Posterior vena cava (tissue), 2 donors: ENCODE measurements around the gene ABO. TPM values are rescaled to one million over a fixed set of nuclear protein-coding genes. Genes with fewer than 3 reads are reported as not detected.
"Not testable (repeated sequence)": the region's sequence is repeated elsewhere in the genome, so short reads cannot be mapped to it uniquely, and the experiment has no call there.

Source experiments
- DNase-seq: peaks from one replicate; pipeline ENCODE4 v3.0.0-alpha.2; 2020; ENCODE audit warnings: low spot score
- intact Hi-C, 2 donors: fragments of 100-400 bp; cut with DNase I; formaldehyde crosslinking; loops; one replicate each; pipeline versions ENCODE4 v1.14.1 to v1.14.2; 2022 to 2023
- total RNA-seq, 2 donors: library from RNA; stranded (reverse); fragmentation: NEBNext Ultra II Directional; extraction: Animal tissue kit (Norgen Biotek cat#: 25700); gene quantifications; one replicate each; pipeline ENCODE4 v1.2.1, GENCODE V29; 2021
- donor health status: DM: yes; HTN: yes; CAD: no.
- donor health status: DM: yes; HTN: yes; CAD: no.

Gene ABO
- total RNA-seq, 2 donors from 2014 or later = 1.5 to 2.1 TPM

GRCh38 chr9:133252301-133253020 is 22.5 kb downstream of the ABO start:
- intact Hi-C loops = no loop called here
- no peak for DNase-seq

GRCh38 chr9:133251773-133252172 is 23.2 kb downstream of the ABO start:
- intact Hi-C loops = no loop called here
- DNase-seq = no peak

DNA sequence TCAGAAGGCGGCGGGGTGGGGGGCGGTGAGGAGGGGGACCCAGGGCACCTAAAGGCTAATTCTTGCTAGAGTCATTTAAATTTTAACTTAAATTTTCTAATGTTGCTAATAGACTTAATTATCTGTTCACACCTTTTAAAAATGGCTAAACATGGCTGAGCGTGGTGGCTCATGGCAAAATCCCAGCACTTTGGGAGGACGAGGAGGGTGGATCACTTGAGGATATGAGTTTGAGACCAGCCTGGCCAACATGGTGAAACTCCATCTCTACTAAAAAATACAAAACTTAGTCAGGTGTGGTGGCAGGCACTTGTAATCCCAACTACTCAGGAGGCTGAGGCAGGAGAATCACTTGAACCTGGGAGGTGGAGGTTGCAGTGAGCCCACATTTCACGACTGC is 23.8 kb downstream of the ABO start:
- DNase-seq, intact Hi-C loops: not testable (repeated sequence)

DNA sequence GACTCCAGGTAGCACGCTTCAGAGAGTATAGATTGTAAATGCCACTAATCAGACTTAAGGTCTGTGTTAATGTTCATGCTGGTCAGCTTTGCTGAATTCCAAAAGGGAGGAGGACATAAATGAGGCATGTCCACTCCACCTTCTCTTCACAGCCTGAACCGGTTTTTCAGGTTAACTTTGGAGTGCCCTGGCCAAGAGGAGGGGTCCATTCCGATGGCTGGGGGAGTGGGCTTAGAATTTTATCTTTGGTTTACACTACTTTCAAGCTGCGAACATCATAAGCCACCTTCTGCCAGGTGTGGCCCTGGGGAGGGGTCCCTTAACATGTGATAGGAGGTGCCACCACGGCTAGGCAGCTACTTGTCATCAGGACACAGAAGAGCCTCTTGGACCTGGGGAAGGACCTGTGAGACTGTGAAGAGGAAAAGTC is 24.2 kb downstream of the ABO start:
- no peak for DNase-seq
- intact Hi-C loops = no loop called here

GRCh38 chr9:133249337-133249736 is 25.7 kb downstream of the ABO start:
- DNase-seq = no peak
- intact Hi-C loops = no loop called here

GRCh38 chr9:133248726-133249295 is 26.2 kb downstream of the ABO start:
- intact Hi-C loops = no loop called here

GRCh38 chr9:133247632-133248031 is 27.4 kb downstream of the ABO start:
- no peak for DNase-seq
- intact Hi-C loops = no loop called here

More at GRCh38 chr9:133248726-133249295, 26.2 kb downstream of the ABO start:
- DNase-seq = no peak

DNA sequence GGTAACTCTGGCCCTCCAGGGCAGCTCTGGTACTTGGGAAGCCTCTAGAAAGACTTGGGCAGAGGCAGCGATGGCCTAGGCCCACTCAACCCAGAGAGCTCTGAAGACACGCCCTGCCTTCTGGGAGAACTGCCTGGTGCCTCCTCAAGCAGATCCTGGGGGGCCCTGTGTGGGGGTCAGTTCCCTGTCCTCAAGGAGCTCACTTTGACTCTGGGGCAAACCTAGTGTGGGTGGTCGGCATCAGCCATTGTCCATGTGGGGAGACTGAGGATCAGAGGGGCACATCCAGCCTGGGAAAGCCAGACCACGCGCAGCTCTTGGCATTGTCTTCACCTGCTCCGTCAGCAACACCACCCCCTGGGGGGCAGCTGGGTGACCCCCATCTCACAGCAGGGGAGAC is 28.0 kb downstream of the ABO start:
- intact Hi-C loops = no loop called here

GRCh38 chr9:133246562-133246961 is 28.4 kb downstream of the ABO start:
- intact Hi-C loops = no loop called here
- DNase-seq = no peak

More for the DNA sequence above, 28.0 kb downstream of the ABO start:
- DNase-seq = no peak

- intact Hi-C loops = no loop called here
- DNase-seq = no peak
Measured at GRCh38 chr9:133242991-133243390, 32.0 kb downstream of the ABO start.

DNA sequence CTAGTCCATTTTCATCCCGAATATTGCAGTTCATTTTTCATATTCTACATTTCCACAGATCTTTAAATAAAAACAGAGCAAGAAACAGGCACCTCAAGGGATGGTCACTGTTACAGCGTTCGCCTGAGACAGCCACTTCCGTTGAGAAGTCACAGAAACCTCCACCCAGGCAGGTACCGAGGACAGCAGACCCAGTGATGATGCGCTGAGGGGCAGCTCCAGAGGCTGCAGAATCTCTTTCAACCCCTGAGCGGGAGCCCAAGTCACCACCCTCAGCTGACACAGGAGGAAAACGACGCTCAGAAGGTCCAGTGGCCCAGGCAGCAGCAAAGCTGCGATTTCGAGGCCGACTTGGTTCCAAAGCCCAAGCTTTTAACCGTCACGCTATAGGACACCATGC is 32.8 kb downstream of the ABO start:
- DNase-seq = no peak
- intact Hi-C loops = no loop called here

DNA sequence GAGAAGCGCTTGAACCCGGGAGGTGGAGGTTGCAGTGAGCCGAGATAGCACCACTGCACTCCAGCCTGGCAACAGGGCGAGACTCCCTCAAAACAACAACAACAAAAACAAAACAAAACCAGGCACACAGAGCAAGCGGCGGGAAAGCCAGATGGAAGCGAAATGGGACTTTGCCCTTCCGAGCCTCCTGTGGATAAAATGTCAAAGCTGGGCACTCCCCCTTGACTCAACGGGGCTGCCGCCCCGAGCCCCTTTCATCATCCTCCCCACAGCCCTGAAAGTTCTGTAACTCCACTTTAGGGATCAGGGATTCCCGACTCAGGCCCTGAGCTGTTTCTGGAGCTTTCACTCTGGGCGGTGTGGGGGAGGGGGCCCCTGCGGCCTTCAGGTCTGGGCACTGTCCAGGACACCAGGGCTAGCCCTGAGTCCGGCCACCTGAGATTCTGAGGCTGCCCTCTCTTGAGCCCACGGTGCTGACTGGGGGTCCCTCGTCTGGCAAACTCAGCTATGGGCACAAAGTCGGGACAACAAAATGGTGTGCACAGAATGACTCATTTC is 35.4 kb downstream of the ABO start:
- DNase-seq = no peak
- intact Hi-C loops = no loop called here

DNA sequence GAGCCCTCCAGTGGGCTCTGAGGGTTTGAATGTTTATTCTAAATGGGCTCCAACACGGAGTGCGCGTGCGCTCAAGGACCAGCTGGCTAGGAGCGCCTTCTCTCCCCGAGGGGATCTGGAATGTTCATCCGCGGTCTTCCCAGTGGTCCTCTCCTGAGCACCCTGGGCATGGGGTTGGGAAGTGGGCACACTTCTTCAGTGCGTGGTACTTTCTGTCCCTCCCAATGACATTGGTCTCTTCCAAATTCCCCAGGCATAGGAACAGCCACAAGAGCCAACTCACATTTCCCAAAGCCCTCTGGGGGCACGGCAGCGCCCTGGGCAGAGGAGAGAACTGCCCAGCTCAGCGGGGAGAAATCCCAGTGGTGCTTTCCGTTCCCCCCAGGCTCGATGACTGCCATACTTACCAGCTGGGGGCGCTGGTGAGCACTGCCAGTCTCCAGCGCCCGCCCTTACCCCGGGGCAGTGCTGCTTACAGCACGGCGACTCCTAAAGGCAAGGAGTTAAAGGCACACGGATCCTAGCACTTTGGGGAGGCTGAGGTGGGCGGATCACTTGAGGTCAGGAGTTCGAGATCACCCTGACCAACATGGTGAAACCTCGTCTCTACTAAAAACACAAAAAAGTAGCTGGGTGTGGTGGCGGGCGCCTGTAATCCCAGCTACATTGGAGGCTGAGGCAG is 36.0 kb downstream of the ABO start:
- no peak for DNase-seq
- intact Hi-C loops = no loop called here

GRCh38 chr9:133238272-133238850 is 36.6 kb downstream of the ABO start:
- peak; percentile 89 for DNase-seq
- intact Hi-C loops = no loop called here

DNA sequence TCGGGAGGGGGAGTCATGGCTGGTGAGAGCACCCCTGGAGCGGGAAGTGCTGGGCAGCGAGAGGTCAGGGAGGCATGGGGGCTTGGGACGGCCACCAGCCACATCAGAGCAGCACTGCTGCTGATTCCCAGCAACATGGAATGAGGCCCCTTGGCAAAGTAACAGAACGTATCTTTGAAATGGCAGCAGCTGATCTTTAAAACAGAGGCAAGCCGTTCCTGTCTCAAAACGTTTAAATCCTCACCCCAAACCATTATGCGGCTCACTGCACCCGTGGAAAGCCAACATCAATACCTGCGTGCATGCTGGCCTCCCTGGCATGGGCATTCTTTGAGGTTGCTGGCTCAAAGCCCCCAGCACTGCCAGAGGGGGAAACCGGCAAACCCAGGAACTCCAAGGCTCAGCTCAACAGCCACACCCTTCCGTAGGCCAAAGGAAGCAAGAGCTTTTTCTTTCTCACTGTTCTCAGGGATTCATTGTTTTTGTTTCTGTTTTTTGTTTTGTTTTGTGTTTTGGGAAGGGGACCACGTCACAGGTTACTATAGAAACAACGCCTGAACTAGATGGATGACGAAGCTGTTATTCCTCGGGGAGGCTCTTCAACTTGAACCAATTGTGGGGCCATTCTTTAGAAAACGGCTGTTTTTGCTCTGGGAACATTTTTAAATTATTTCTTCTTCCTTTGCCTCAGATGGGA is 37.8 kb downstream of the ABO start:
- no peak for DNase-seq
- intact Hi-C loops = no loop called here

GRCh38 chr9:133236291-133237034 is 38.5 kb downstream of the ABO start:
- DNase-seq, intact Hi-C loops: not testable (repeated sequence)

DNA sequence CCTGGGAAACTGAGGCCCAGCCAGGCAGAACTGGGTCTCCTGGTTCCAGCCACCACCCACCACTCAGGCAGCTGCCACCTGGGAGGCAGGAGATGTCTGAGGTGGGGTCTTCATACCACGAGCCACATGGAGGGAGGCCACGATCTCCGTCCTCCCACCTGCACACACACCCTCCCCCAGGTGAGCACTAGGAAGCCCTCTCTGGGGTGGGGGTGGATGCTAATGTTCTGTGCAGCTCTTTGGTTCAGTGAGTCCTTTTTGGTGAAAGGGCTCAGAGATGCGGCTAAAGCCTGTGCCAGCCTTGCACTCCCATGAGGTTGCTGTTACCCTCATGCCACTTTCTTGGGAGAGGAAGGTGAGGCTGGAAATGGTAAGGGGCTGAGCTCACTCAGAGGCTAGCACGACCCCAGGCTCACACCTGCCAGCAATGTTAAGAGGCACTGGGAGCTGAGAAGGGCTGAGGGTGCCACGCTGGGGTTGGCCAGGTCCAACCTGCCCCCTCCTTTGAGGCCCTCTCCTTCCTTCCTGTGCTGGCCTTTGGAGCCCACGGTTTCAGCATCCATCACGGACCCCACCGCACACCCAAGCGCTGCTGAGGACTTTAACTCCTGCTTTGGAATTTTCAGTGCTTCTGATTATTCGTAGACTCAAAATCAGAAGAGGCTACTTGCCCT is 39.3 kb downstream of the ABO start:
- intact Hi-C loops = no loop called here
- no peak for DNase-seq
